ENCODE data around the gene PAM.
A peak's percentile ranks its signal among the peaks of the same experiment; 100 is the strongest.

The PAM gene
- long read RNA-seq, partial matches to known transcripts, result 2 of 29 reads
- long read RNA-seq, other reads (novel, unspliced or antisense), result 26 of 29 reads

GRCh38 chr5:102754767-102755431, at the start of gene PAM:
Gene PAM, plus strand, starts transcription at chr5:102755305. Its CDS starts 110,891 bp downstream, at chr5:102866196.
- Histone ChIP-seq H3K4me3 (replicated peaks; ENCODE audit: insufficient read depth, low read length) (peak within 1 kb of the TSS; percentile 61), H3K27me3 (ENCODE audit: insufficient read depth, poor library complexity, severe bottlenecking) (no peaks in the 10 kb centered on the region), H3K27ac (replicated peaks) (peak within 1 kb of the TSS; percentile 60)
- no peak for TF ChIP-seq SPI1 (IDR thresholded peaks at IDR 0.05; ENCODE audit: borderline replicate concordance, low read depth)
- no peak for TF ChIP-seq GABPA (IDR thresholded peaks at IDR 0.05; ENCODE audit: low read depth)
- no peak for TF ChIP-seq REST (IDR thresholded peaks at IDR 0.05; ENCODE audit: insufficient replicate concordance, low read depth)
- no peak for TF ChIP-seq CTCF (IDR thresholded peaks at IDR 0.05; ENCODE audit: insufficient read depth, low read length)
- peak; percentile 42; the same call in 1 of the 2 replicates for TF ChIP-seq POLR2AphosphoS5 (IDR thresholded peaks at IDR 0.05; ENCODE audit: low read depth)
- DNase-seq (ENCODE audit: low read depth in 1 of 2, low spot score in 1 of 2), result peak in 1 of 2 experiments; percentile 50

GRCh38 chr5:102711525-102712385, 43.4 kb upstream of the PAM start:
- H3K27me3 ChIP-seq (ENCODE audit: insufficient read depth, poor library complexity, severe bottlenecking), result no peaks in the 10 kb centered on the region
- no peak overlapping the region for H3K27ac ChIP-seq (replicated peaks)
- H3K4me3 ChIP-seq (replicated peaks; ENCODE audit: insufficient read depth, low read length), result no peak overlapping the region
- DNase-seq (ENCODE audit: low read depth in 1 of 2, low spot score in 1 of 2), result no peak
- no peak for TF ChIP-seq SPI1 (IDR thresholded peaks at IDR 0.05; ENCODE audit: borderline replicate concordance, low read depth)
- no peak for TF ChIP-seq POLR2AphosphoS5 (IDR thresholded peaks at IDR 0.05; ENCODE audit: low read depth)
- no peak for TF ChIP-seq REST (IDR thresholded peaks at IDR 0.05; ENCODE audit: insufficient replicate concordance, low read depth)
- TF ChIP-seq GABPA (IDR thresholded peaks at IDR 0.05; ENCODE audit: low read depth), result no peak
- no peak for TF ChIP-seq CTCF (IDR thresholded peaks at IDR 0.05; ENCODE audit: insufficient read depth, low read length)

GRCh38 chr5:102713278-102713677, 41.8 kb upstream of the PAM start:
- no peak for TF ChIP-seq REST (IDR thresholded peaks at IDR 0.05; ENCODE audit: insufficient replicate concordance, low read depth)
- Histone ChIP-seq H3K4me3 (replicated peaks; ENCODE audit: insufficient read depth, low read length) (no peak overlapping the region), H3K27ac (replicated peaks) (no peak overlapping the region), H3K27me3 (ENCODE audit: insufficient read depth, poor library complexity, severe bottlenecking) (no peaks in the 10 kb centered on the region)
- DNase-seq (ENCODE audit: low read depth in 1 of 2, low spot score in 1 of 2), result no peak
